OCI-LY3 (cell line): Measurements from ENCODE around the gene GRID1.

Experiments
- H2AFZ ChIP-seq: fragments of 200-600, 300-600 bp; shearing (Covaris generic); 2 replicates; pipeline ENCODE4 v1.6.0; 2014; ENCODE audit warnings: antibody characterized with exemption, low read depth, low read length
- H3K27ac ChIP-seq: fragments of 200-600, 300-600 bp; sonication (generic); 2 replicates; pipeline ENCODE4 v1.5.1; 2014; ENCODE audit warnings: mild to moderate bottlenecking, low read length, moderate library complexity, mixed read lengths
- H3K27me3 ChIP-seq: fragments of 200-600, 300-600 bp; sonication (generic); 2 replicates; pipeline ENCODE4 v1.6.1; 2014; ENCODE audit warnings: low read depth, low read length, mixed read lengths
- H3K36me3 ChIP-seq: fragments of 200-600, 300-600 bp; sonication (generic); replicated peaks from 2 replicates; pipeline ENCODE3; 2014; ENCODE audit warnings: low read depth, low read length, mixed read lengths
- H3K4me1 ChIP-seq: fragments of 300-600, 200-600 bp; sonication (generic); 2 replicates; pipeline ENCODE4 v1.6.1; 2014; ENCODE audit warnings: low read length, mixed read lengths
- H3K4me2 ChIP-seq: fragments of 200-600, 300-600 bp; sonication (generic); 2 replicates; pipeline ENCODE4 v1.6.1; 2014; ENCODE audit warnings: low read length, mixed read lengths
- H3K4me3 ChIP-seq: fragments of 300-600, 200-600 bp; sonication (generic); 2 replicates; pipeline ENCODE4 v1.5.1; 2014; ENCODE audit warnings: antibody characterized with exemption, mild to moderate bottlenecking, low read length, moderate library complexity
- H3K79me2 ChIP-seq: fragments of 300-600, 200-600 bp; shearing (Covaris generic); 2 replicates; pipeline ENCODE4 v1.6.1; 2014; ENCODE audit warnings: mild to moderate bottlenecking, low read length, mixed read lengths
- H3K9ac ChIP-seq: fragments of 300-600, 200-600 bp; shearing (Covaris generic); 2 replicates; pipeline ENCODE4 v1.6.0; 2014; ENCODE audit warnings: mild to moderate bottlenecking, low read length, moderate library complexity
- H3K9me3 ChIP-seq: fragments of 200-600, 300-600 bp; shearing (Covaris generic); 2 replicates; pipeline ENCODE4 v1.6.1; 2014; ENCODE audit warnings: low read length, mixed read lengths; ENCODE audit not compliant: insufficient read depth
- H4K20me1 ChIP-seq: fragments of 200-600, 300-600 bp; sonication (generic); 2 replicates; pipeline ENCODE4 v1.6.1; 2016; ENCODE audit warnings: low read length, mixed read lengths; ENCODE audit not compliant: insufficient read depth
- EZH2phosphoT487 ChIP-seq: fragments of 200-600 bp; shearing (Covaris generic); IDR thresholded peaks from 2 replicates; pipeline ENCODE4 v1.6.1; 2018; ENCODE audit warnings: antibody characterized with exemption, mixed run types, low read depth
- TF ChIP-seq, protein P1 (sequence below): fragments of 200-600, 300-600 bp; sonication (generic); IDR thresholded peaks from 2 replicates; pipeline ENCODE4 v1.5.1; 2014; ENCODE audit warnings: antibody characterized with exemption, low read length, low read depth

Gene GRID1

GRCh38 chr10:85788570-85788969 lies 578.0 kb downstream of the GRID1 start:
- Histone ChIP-seq H3K4me1 (peaks cover 29% of the 10 kb centered on the region), H3K27me3 (no peaks in the 10 kb centered on the region), H3K9me3 (no peaks in the 10 kb centered on the region), H3K4me3 (no peak overlapping the region), H3K36me3 (no peaks in the 10 kb centered on the region), H3K4me2 (no peak overlapping the region), H3K27ac (no peak overlapping the region), H3K79me2 (no peaks in the 10 kb centered on the region), H3K9ac (no peak overlapping the region), H2AFZ (no peak overlapping the region), H4K20me1 (no peaks in the 10 kb centered on the region)
- TF ChIP-seq, protein P1, sequence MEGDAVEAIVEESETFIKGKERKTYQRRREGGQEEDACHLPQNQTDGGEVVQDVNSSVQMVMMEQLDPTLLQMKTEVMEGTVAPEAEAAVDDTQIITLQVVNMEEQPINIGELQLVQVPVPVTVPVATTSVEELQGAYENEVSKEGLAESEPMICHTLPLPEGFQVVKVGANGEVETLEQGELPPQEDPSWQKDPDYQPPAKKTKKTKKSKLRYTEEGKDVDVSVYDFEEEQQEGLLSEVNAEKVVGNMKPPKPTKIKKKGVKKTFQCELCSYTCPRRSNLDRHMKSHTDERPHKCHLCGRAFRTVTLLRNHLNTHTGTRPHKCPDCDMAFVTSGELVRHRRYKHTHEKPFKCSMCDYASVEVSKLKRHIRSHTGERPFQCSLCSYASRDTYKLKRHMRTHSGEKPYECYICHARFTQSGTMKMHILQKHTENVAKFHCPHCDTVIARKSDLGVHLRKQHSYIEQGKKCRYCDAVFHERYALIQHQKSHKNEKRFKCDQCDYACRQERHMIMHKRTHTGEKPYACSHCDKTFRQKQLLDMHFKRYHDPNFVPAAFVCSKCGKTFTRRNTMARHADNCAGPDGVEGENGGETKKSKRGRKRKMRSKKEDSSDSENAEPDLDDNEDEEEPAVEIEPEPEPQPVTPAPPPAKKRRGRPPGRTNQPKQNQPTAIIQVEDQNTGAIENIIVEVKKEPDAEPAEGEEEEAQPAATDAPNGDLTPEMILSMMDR: no peak
- no peak for TF ChIP-seq EZH2phosphoT487

DNA sequence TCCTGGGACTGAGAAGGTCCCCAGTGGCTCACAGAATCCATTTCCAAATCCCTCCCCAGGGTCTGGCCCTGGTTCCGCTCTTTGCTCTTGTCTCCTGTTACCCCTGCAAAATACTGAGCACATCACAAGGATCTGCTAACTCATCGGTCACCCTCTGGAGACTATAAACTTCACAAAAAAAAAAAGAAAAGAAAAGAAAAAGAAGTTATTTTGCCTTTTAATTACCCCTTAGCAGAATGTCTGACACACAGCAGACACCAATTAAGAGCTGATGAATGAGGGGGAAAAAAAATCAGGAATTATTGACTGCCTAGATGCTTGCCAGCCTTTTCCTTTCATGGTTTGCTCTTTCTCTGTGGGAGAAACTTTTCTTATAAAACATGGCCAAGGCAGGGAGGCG lies 578.7 kb downstream of the GRID1 start:
- no peak overlapping the region for H3K4me2 ChIP-seq
- H3K9ac ChIP-seq: no peak overlapping the region
- no peaks in the 10 kb centered on the region for H4K20me1 ChIP-seq
- H3K4me3 ChIP-seq: no peak overlapping the region
- H3K79me2 ChIP-seq: no peaks in the 10 kb centered on the region
- no peak overlapping the region for H2AFZ ChIP-seq
- no peaks in the 10 kb centered on the region for H3K9me3 ChIP-seq
- no peaks in the 10 kb centered on the region for H3K36me3 ChIP-seq
- no peaks in the 10 kb centered on the region for H3K27me3 ChIP-seq
- TF ChIP-seq, protein P1: no peak
- no peak for TF ChIP-seq EZH2phosphoT487
- H3K27ac ChIP-seq: no peak overlapping the region
- H3K4me1 ChIP-seq: peaks cover 29% of the 10 kb centered on the region

- Histone ChIP-seq H3K36me3 (no peaks in the 10 kb centered on the region), H3K79me2 (no peaks in the 10 kb centered on the region), H3K9ac (no peak overlapping the region), H3K4me3 (no peak overlapping the region), H3K27me3 (no peaks in the 10 kb centered on the region), H3K9me3 (no peaks in the 10 kb centered on the region), H3K27ac (no peak overlapping the region), H2AFZ (no peak overlapping the region), H3K4me1 (peaks cover 29% of the 10 kb centered on the region), H4K20me1 (no peaks in the 10 kb centered on the region), H3K4me2 (no peak overlapping the region)
- TF ChIP-seq EZH2phosphoT487: no peak
- TF ChIP-seq, protein P1: no peak
Measured at GRCh38 chr10:85787393-85787792, 579.2 kb downstream of the GRID1 start.

- TF ChIP-seq, protein P1: no peak
- no peak for TF ChIP-seq EZH2phosphoT487
- H3K4me2 ChIP-seq: no peak overlapping the region
- H3K27me3 ChIP-seq: no peaks in the 10 kb centered on the region
- H3K79me2 ChIP-seq: no peaks in the 10 kb centered on the region
- H3K9ac ChIP-seq: no peak overlapping the region
- peaks cover 29% of the 10 kb centered on the region for H3K4me1 ChIP-seq
- no peaks in the 10 kb centered on the region for H3K9me3 ChIP-seq
- no peak overlapping the region for H3K27ac ChIP-seq
- H4K20me1 ChIP-seq: no peaks in the 10 kb centered on the region
- no peak overlapping the region for H2AFZ ChIP-seq
- no peak overlapping the region for H3K4me3 ChIP-seq
- no peaks in the 10 kb centered on the region for H3K36me3 ChIP-seq
Measured at GRCh38 chr10:85786401-85786899, 580.1 kb downstream of the GRID1 start.
